Naive thymus-derived CD8-positive, alpha-beta T cell (primary cell): ENCODE results near the gene NTF4. TPM values are rescaled to one million over a fixed set of nuclear protein-coding genes. Genes with fewer than 3 reads are reported as not detected.
"Not testable (repeated sequence)": the region's sequence is repeated elsewhere in the genome, so short reads cannot be mapped to it uniquely, and the experiment has no call there.

Experiments used
- ATAC-seq, 2 donors: fragments of 150-1000 bp; cut with Tn5 transposase in 1 of 2; sonication (Bioruptor Pico), chemical (Tn5 transposase) in 1 of 2; 1 replicate in 1 of 2; 2 replicates in 1 of 2; pipeline ENCODE4 v1.10.0; 2021; ENCODE audit warnings: mild to moderate bottlenecking in 2 of 2, moderate library complexity in 2 of 2
- POLR2A ChIA-PET: fragments of 350-600 bp; sonication (Branson Sonifier 250); formaldehyde crosslinking; loops from one replicate; lab custom pipeline; 2021; ENCODE audit warnings: antibody characterized with exemption; lab: Charles Lee
- DNase-seq, 10 donors: peaks; one replicate each; pipeline versions ENCODE4 v3.0.0 to v3.0.0-alpha.2; 2020 to 2022
- H3K27ac Mint-ChIP-seq, 10 donors: one replicate each; pipeline ENCODE4 v1.8.0; 2020 to 2022; ENCODE audit warnings: mild to moderate bottlenecking in 10 of 10, mixed read lengths in 10 of 10, moderate library complexity in 4 of 10, inconsistent platforms in 1 of 10
- H3K27me3 Mint-ChIP-seq, 5 donors: one replicate each; pipeline ENCODE4 v1.8.0; 2021 to 2022; ENCODE audit warnings: mixed read lengths in 5 of 5
- H3K36me3 Mint-ChIP-seq, 3 donors: one replicate each; pipeline ENCODE4 v1.8.0; 2020 to 2022; ENCODE audit warnings: mixed read lengths in 3 of 3, mild to moderate bottlenecking in 2 of 3, inconsistent platforms in 1 of 3
- H3K4me1 Mint-ChIP-seq, 4 donors: one replicate each; pipeline ENCODE4 v1.8.0; 2021 to 2022; ENCODE audit warnings: mixed read lengths in 4 of 4
- H3K4me3 Mint-ChIP-seq, 10 donors: one replicate each; pipeline ENCODE4 v1.8.0; 2020 to 2022; ENCODE audit warnings: mild to moderate bottlenecking in 10 of 10, mixed read lengths in 10 of 10, moderate library complexity in 6 of 10, inconsistent platforms in 1 of 10
- H3K9me3 Mint-ChIP-seq, 9 donors: one replicate each; pipeline ENCODE4 v1.8.0; 2020 to 2022; ENCODE audit warnings: mixed read lengths in 9 of 9, mild to moderate bottlenecking in 3 of 9, inconsistent platforms in 1 of 9, moderate library complexity in 1 of 9
- polyA plus RNA-seq, 3 donors: library from polyadenylated mRNA; unstranded; fragments of 300-500 nt; fragmentation: Illumina TruSeq; gene quantifications; one replicate each; pipeline ENCODE4 v1.2.3, GENCODE V29; 2021
- total RNA-seq, 8 experiments: library from RNA in 2 of 8; stranded (reverse) in 2 of 8; gene quantifications; one replicate each; pipeline ENCODE4 v1.2.3 and lab custom pipeline; 2021 to 2026

Gene NTF4
- total and polyA plus RNA-seq, 5 experiments from 2014 or later, result not detected

DNA sequence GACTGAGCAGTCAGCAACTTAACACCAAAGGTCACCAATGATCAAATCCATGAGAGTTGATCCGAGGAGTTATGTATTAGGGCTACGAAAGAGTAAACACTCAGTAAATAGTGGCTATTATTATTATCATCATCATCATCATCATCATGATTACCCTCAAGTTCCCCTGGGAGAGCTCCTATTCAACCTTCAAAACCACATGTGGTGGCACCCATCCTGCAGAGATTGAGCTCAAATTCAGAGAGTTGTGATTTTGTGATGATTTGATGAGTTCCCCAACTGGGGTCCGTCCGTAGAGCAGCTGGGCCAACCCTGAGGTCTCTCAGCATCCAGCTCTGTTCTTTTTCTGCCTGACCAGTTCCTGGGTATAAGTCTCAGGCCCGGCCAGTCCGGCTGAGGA is 39.5 kb downstream of the NTF4 start:
- H3K4me1 Mint-ChIP-seq, result peaks cover 5 to 13% (median 10%) of the 10 kb centered on the region in 4 donors
- POLR2A ChIA-PET, H3K4me3 Mint-ChIP-seq, H3K36me3 Mint-ChIP-seq, H3K27ac Mint-ChIP-seq, H3K27me3 Mint-ChIP-seq, DNase-seq, ATAC-seq, H3K9me3 Mint-ChIP-seq: not testable (repeated sequence)

DNA sequence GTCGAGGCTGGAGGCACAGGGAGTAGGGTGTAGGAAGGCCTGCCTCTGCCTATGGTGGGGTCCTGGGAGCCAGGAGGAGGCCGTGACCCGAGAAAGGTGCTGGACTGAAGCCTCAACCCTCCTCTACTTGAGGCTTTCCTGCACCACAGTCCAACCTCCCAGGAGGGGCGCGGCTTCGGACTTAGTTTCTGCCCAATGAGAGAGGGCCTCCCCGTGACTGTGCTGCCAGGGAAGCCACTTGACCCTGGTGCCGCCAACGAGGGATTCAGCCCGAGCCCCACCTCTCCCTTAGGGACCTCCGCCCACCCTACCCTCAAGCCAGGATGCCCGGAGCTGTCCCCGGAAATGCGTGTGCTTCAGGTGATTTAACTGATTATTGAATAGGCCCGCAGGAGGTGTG is 40.4 kb downstream of the NTF4 start, which contains the start of gene CGB3:
TSS of gene CGB3 (minus strand) at position 101 of the 400 bp plus-strand sequence. CDS start 362 bp downstream, outside the sequence.
- H3K27me3 Mint-ChIP-seq, ATAC-seq, H3K9me3 Mint-ChIP-seq, H3K4me3 Mint-ChIP-seq, H3K36me3 Mint-ChIP-seq, DNase-seq, H3K27ac Mint-ChIP-seq, POLR2A ChIA-PET: not testable (repeated sequence)
- H3K4me1 Mint-ChIP-seq, result peaks cover 7 to 20% (median 15%) of the 10 kb centered on the region in 4 donors

- no peaks in the 10 kb centered on the region for H3K9me3 Mint-ChIP-seq
- peaks cover 0 to 6% (median 0%) of the 10 kb centered on the region in 5 donors for H3K27me3 Mint-ChIP-seq
- no peaks in the 10 kb centered on the region for H3K36me3 Mint-ChIP-seq
- H3K27ac Mint-ChIP-seq, result no peak overlapping the region
- H3K4me3 Mint-ChIP-seq, result no peak overlapping the region
- DNase-seq (no peak), ATAC-seq (no peak)
- POLR2A ChIA-PET, result interaction anchor here (0.6 kb wide), 1 partner anchor 908 kb away, joined by 3 read pairs; no protein-coding TSS in a partner anchor
- H3K4me1 Mint-ChIP-seq, result peaks cover 10 to 34% (median 24%) of the 10 kb centered on the region in 4 donors
Observed at GRCh38 chr19:49022116-49022515, 42.5 kb downstream of the NTF4 start.

DNA sequence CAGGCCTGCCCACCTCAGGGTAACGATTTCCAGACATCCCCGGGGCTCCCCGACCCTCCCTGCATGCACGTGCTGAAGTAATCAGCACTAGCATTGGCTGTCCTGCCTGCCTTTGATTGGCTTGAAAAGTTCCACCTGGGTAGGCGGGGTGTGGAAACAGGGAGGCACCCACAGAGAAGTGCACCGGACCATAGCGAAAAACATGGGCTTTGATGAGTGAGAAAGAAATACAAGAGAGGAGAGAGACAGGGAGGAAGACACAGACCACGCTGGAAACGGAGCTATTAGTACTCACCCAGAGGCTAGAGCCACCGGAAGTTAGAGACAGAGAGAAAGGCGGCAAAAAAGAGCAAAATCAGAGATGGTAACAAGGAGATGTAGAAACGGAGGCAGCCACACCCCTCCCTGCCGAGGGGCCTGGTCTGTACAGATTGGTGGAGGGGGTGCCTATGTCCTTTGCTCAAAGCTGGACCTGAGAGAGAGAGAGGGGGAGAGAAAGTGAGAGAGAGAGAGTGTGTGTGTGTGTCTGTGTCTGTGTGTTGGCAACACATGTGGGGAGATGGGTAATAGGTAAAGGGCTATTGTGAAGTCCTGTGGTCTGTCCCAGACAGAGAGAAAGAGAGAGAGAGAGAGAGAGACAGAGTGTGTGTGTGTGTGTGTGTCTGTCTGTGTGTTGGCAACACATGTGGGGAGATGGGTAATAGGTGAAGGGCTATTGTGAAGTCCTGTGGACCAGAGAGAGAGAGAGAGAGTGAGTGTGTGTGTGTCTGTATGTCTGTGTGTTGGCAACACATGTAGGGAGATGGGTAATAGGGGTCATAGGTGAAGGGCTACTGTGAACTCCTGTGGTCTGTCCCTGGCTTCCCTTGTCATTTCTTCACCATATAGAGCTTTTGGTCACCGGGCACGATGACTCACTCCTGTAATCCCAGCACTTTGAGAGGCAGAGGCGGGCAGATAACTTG is 43.4 kb downstream of the NTF4 start:
- Mint-ChIP-seq H3K9me3 (no peaks in the 10 kb centered on the region), H3K4me1 (peaks cover 10 to 35% (median 24%) of the 10 kb centered on the region in 4 donors), H3K27ac (peak overlapping the region in 1 of 10 donors; percentile 78), H3K4me3 (peak overlapping the region in 3 of 10 donors; percentile 2 to 61 (median 5)), H3K36me3 (no peaks in the 10 kb centered on the region), H3K27me3 (peaks cover 0 to 6% (median 0%) of the 10 kb centered on the region in 5 donors)
- DNase-seq (no peak), ATAC-seq (no peak)
- POLR2A ChIA-PET, result interaction anchor here (0.5 to 1.1 kb wide), 2 partner anchors 27 to 319 kb away, joined by 3 read pairs; partner anchors contain the start of gene RUVBL2

DNA sequence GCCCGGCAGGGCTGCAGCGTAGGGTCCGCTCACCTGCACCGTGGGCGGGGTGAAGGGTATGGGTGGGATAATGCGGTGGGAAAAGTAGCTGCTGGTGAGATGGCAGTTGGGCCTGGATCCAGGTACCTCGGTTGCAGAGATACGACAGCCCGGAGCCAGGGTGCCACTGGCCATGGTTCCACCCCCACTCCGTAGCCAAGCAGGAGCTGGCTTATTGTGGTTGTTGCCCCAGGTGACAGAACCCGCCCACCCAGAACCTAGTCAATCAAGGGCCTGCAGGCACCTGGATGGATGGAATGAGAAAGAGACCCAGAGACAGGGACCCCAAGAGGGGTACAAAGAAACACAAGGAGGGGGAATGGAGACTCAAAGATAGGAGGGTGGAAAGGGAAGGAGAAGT is 44.3 kb downstream of the NTF4 start:
- peaks cover 0 to 6% (median 0%) of the 10 kb centered on the region in 5 donors for H3K27me3 Mint-ChIP-seq
- POLR2A ChIA-PET, result interaction anchor here (0.5 kb wide), 1 partner anchor 320 kb away, joined by 3 read pairs; no protein-coding TSS in a partner anchor
- no peak for DNase-seq
- no peak for ATAC-seq
- peak overlapping the region in 6 of 10 donors; percentile 4 to 95 (median 84) for H3K4me3 Mint-ChIP-seq
- H3K9me3 Mint-ChIP-seq, result no peaks in the 10 kb centered on the region
- H3K36me3 Mint-ChIP-seq, result peaks cover 0 to 3% (median 0%) of the 10 kb centered on the region in 3 donors
- peaks cover 10 to 35% (median 24%) of the 10 kb centered on the region in 4 donors for H3K4me1 Mint-ChIP-seq
- H3K27ac Mint-ChIP-seq, result no peak overlapping the region

- Mint-ChIP-seq H3K4me3 (peak overlapping the region; percentile 81 to 95 (median 90)), H3K27ac (peak overlapping the region in 7 of 10 donors; percentile 52 to 85 (median 75)), H3K27me3 (peaks cover 0 to 6% (median 0%) of the 10 kb centered on the region in 5 donors), H3K4me1 (peaks cover 10 to 35% (median 24%) of the 10 kb centered on the region in 4 donors), H3K9me3 (no peaks in the 10 kb centered on the region), H3K36me3 (peaks cover 0 to 4% (median 0%) of the 10 kb centered on the region in 3 donors)
- POLR2A ChIA-PET, result interaction anchor here (0.7 kb wide), 1 partner anchor 914 kb away, joined by 3 read pairs; no protein-coding TSS in a partner anchor
- ATAC-seq (peak; percentile 26 to 33), DNase-seq (peak; percentile 38 to 76 (median 63))
Observed at GRCh38 chr19:49019242-49019932, 45.2 kb downstream of the NTF4 start.

- POLR2A ChIA-PET, result interaction anchor here (0.6 to 1.4 kb wide), 3 partner anchors 25 to 915 kb away, joined by 3 to 19 read pairs (median 4); partner anchors contain the start of genes GYS1 and RUVBL2
- peak; percentile 32 to 34 for ATAC-seq
- H3K27me3 Mint-ChIP-seq, H3K9me3 Mint-ChIP-seq, H3K36me3 Mint-ChIP-seq: not testable (repeated sequence)
- peak overlapping the region in 8 of 10 donors; percentile 40 to 85 (median 67) for H3K27ac Mint-ChIP-seq
- peaks cover 10 to 35% (median 24%) of the 10 kb centered on the region in 4 donors for H3K4me1 Mint-ChIP-seq
- DNase-seq, result peak in 3 of 10 donors; percentile 33 to 48 (median 40)
- peak overlapping the region; percentile 81 to 95 (median 90) for H3K4me3 Mint-ChIP-seq
Observed at GRCh38 chr19:49018388-49019241, 46.0 kb downstream of the NTF4 start.

DNA sequence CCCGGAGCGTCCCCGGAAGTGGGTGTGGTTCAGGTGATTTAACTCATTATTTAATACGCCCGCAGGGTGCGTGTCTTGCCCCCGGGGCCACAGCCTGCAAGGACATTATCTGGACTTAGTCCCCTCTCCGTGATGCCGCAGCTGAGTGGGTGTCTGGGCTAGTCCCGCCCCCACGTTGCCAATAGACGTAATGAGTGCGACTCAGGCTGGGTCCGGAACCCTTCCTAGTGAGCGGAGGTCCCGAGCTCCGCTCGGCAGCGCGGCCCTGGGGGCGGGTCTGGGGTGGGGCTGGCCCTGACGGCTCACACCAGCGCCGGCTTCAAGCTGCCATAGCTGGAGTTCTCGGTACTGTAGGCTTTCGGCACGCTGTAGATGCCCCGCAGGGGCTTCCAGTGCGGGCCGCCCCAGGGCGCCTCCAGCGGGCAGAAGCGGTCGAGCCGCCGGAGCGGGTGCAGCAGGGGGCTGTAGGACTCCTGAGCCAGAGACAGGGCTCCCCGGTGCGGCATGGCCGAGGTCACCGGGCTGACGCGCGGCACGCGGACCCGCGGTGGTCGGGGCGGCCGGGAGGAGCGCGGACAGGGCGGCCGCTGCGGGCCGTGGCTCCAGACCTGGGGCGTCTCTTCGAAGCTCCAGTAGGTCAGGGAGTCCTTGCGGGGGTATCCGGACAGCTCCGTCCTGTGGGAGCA is 46.8 kb downstream of the NTF4 start:
- peak; percentile 88 to 93 for ATAC-seq
- Mint-ChIP-seq H3K27me3 (peaks cover 0 to 6% (median 0%) of the 10 kb centered on the region in 5 donors), H3K4me3 (peak overlapping the region; percentile 81 to 95 (median 90)), H3K36me3 (peaks cover 0 to 8% (median 0%) of the 10 kb centered on the region in 3 donors), H3K4me1 (peaks cover 10 to 35% (median 24%) of the 10 kb centered on the region in 4 donors), H3K27ac (peak overlapping the region in 6 of 10 donors; percentile 38 to 73 (median 67)), H3K9me3 (no peaks in the 10 kb centered on the region)
- DNase-seq, result peak; percentile 55 to 83 (median 65)
- POLR2A ChIA-PET, result interaction anchor here (0.6 to 1.4 kb wide), 2 partner anchors 25 to 753 kb away, joined by 4 to 19 read pairs; partner anchors contain the start of genes GYS1 and RUVBL2

GRCh38 chr19:49017041-49017665 is 47.5 kb downstream of the NTF4 start, which contains the start of gene LHB:
LHB (minus strand) TSS chr19:49017091; CDS start chr19:49017081, 10 bp downstream.
- Mint-ChIP-seq H3K36me3 (peaks cover 0 to 8% (median 0%) of the 10 kb centered on the region in 3 donors), H3K4me3 (peak within 1 kb of the TSS; percentile 81 to 95 (median 90)), H3K9me3 (no peaks in the 10 kb centered on the region), H3K27ac (peak within 1 kb of the TSS in 8 of 10 donors; percentile 35 to 80 (median 67)), H3K4me1 (peaks cover 10 to 35% (median 24%) of the 10 kb centered on the region in 4 donors), H3K27me3 (peaks cover 0 to 6% (median 0%) of the 10 kb centered on the region in 5 donors)
- ATAC-seq (no peak), DNase-seq (no peak)
- POLR2A ChIA-PET, result interaction anchor here (1.4 kb wide), 1 partner anchor 24 kb away, joined by 19 read pairs; the partner anchor contains the start of genes GYS1 and RUVBL2
